ENCODE results near the gene RBSN.

RBSN gene

DNA sequence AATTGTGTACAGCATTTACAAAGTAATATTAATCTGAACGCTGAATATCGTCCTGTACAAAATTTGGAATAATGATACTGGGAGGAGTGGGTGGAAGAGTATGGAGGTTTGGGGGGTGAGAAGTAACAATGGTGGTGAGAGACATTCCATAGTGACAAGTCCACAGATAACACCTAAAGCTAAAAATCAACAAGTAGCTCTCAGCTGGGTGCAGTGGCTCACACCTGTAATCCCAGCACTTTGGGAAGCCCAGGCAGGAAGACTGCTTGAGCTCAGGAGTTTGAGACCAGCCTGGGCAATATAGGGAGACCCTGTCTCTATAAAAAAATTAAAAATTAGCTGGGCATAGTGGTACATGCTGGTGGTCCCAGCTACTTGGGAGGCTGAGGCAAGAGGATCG lies 38.9 kb downstream of the RBSN start:
- DNase-seq (ENCODE audit: low read depth in 2 of 2): no peak

DNA sequence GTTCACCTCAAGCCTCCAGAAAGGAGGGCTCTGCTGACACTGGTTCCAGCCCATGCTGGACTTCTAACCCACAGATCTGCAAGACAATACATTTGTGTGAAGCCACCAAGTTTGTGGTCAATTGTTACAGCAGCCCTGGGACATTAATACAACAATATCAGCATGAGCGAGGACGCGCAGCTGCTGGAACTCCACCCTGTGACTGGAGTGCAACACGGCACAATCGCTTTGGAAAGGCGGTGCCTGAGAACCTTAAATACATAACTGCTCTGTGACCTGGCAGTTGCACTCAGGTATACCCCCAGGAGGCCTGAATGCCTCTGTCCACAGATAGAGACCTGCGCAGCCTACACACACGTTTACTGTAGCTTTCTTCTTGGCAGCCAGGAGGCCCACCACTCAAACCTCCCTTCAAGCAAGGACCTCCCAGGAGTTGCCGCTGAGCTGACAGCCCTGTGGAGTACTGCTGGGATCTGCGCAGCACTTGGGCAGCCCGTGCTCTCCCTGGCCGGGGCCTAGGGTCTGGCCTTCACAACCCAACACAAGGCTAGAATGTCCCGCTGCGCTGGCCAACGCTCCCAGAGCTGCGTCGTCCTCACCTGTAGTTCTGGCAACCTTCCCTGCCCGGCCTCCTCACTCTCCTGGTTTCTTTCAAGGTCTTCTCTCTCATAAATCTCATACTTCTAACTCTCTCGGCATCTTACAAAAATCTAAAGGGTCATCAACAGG lies 42.1 kb downstream of the RBSN start:
- DNase-seq (ENCODE audit: low read depth in 2 of 2): no peak

DNA sequence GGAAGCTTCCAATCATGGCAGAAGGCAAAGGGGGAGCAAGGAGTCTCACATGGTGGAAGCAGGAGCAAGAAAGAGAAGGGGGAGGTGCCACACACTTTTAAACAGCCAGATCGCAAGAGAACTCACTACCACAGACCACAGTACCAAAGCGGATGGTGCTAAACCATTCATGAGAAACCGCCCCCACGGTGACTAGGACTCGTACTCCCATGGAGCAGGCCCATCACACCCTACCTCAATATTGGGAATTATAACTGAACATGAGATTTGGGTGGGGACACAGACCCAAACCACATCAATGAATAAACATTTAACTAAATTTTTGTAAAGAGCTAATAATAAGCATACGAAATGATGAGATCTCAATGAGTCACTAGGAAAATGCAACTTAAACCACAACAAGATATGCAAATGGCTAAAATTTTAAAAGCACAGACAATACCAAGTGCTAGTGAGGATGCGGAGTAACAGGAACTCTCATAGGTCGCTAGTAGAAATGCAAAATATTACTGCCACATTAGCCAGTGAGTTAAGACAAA lies 43.9 kb downstream of the RBSN start:
- peak; percentile 41 to 59 for DNase-seq (ENCODE audit: low read depth in 2 of 2)

DNA sequence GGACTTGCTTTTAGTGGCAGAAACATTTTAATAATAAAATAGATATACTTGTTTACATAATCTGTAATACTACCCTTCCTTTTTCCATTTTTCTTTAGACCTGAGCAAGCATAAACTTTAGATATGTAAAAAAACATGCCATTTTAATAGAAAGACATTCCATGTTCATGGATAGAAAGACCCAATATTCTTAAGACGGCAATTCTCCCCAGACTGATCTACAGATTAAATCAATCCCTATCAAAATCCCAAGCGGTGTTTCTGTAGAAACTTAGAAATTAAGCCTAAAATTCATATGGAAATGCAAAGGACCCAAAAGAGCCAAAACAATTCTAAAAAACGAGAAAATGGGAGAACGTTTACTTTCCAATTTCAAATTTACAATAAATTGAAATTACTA lies 45.4 kb downstream of the RBSN start:
- no peak for DNase-seq (ENCODE audit: low read depth in 2 of 2)

DNA sequence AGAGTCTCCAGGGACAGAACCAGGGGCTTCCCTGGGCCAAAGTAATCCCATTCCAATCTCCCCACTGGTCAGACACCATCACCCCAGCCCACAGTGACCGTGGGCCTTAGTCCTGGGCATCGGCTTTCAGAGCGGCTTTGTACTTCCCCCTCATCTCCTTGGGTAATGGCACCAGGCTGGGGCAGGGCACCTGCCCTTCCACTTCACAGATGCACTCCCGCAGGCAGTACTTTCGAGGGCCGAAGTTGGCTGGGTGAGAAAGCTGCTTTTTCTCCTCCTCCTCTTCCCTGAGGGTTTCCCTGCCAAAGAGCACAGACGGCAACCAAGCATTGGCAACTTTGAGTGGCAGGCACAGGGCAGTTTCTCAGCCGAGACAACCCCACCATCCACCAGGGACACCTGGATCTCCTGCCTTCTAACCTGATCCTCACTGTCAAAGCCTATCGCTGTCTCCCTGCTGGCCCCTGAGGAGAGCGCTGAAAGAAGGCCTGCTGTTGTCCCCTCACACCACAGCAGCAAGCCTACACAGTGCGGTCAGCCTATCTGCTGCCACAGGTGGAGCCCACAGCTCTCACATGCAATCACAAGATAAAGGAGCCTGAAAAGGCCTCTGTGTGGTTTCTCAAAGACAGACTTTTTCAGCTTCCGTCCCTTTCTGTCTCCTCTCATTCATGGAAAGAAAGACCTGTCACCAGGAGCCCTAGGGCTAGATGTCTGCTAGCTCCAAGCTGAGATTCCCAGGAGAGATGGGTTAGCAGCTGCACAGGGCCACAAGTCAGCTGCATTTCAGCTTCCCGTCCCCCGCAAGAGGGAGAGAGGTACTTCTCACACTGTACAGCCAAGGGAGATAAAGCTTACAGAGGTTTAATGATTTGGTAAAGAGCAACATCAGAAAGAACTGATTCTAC lies 46.4 kb downstream of the RBSN start:
- no peak for DNase-seq (ENCODE audit: low read depth in 2 of 2)

DNA sequence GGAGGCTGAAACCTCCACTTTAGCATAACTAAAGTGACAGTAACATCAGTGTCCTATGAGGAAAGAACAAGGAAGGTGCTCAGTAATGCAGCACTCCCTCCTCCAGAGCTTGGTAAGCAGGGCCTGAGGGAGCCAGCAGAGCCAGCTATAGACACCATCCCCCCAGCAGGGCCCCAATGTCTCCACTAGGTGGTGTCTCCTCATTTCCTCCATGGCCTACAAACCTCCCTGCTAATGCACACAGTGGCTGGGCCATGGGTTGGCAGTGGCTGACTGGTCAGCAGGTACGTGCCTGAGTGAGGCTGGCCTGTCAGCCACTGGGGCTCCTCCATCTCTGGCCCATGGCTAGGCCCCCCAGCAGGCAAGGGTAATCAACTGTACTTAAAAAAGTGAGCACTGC lies 47.4 kb downstream of the RBSN start:
- DNase-seq (ENCODE audit: low read depth in 2 of 2): peak in 1 of 2 experiments; percentile 26

DNA sequence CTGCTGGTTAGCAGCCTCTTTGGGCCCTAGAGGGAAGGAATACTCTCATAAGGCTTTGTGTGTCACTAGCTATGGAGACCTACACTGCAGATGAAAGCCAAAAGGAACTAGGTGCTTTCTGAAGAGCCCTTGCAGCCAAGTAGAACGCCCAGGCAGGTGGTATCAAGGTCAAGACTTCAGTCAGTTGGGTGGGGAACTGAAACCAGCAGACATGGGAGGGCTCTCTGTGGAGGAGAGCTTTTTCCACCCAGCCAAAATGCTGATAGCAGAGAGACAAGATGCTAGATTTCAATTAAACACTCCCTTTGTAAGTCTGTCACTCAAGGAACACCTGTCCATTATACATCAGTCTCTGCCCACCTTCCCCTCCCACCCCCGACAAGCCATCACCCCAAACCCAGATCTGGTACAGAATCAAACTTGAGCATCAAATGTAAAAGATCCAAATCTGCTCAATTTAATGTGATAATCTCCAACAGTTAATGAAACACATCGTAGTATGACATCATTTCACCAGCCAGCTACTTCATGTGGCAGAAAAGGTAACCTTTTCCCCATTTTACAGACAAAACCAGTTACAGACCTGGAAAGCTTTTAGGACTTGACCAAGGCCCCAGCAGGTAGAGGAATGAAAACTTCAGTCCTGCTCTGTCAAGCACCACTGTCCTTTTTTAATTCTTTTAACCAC lies 48.4 kb downstream of the RBSN start:
- no peak for DNase-seq (ENCODE audit: low read depth in 2 of 2)

DNA sequence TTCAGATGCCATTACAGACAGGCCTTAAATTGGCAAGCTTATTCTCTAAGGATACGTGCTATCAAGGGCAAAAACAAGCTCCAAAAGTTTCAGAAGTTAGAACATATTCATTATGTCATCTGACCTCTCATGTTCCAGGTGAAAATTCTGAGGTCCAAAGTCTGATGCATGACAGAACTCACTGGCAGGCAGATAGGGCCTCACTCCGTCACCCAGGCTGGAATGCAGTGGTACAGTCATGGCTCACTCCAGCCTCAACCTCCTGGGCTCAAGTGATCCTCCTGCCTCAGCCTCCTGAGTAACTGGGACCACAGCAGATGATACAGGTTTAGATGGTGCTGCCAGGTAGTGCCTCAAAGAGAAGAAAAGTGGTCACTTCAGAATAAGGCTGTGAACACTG lies 49.4 kb downstream of the RBSN start:
- DNase-seq (ENCODE audit: low read depth in 2 of 2): no peak

DNA sequence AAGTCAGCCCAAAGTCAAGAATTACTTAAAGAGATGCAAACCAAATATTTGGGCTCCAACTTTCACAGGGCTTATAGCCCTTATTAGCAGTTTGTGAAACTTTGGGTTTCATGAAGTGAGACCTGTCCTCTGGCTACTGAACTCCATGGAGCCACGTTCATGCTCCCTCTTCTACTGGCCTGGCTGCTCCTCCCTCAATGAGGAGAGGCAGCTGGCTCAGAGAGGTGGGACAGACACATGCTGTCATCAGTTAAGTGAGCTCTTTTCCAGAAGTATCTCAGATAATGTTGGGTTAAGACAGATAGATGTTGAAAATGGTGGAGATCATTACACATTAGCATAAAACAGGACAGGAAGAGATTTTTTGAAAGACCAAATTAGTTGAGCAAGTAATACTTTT lies 53.3 kb downstream of the RBSN start:
- DNase-seq (ENCODE audit: low read depth in 2 of 2): no peak

DNA sequence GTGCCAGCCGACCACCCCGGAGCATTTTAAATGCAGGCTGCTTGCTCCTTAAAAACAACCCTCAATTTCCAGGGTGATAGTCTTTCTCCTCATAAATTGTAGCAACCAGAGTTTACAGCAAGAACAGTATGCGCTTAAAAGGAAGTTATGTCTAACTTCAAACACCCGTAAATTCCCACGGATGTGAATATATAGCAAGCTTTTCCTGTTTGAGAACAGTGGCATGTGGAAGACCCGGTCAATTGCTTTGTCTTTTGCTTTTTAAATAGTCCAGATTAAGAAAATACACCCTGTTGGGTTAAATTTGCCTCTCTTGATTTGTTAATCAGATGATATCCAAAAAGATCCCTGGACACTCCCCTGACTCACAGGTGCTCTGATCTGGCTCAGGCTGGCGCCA lies 54.6 kb downstream of the RBSN start:
- DNase-seq (ENCODE audit: low read depth in 2 of 2): no peak

DNA sequence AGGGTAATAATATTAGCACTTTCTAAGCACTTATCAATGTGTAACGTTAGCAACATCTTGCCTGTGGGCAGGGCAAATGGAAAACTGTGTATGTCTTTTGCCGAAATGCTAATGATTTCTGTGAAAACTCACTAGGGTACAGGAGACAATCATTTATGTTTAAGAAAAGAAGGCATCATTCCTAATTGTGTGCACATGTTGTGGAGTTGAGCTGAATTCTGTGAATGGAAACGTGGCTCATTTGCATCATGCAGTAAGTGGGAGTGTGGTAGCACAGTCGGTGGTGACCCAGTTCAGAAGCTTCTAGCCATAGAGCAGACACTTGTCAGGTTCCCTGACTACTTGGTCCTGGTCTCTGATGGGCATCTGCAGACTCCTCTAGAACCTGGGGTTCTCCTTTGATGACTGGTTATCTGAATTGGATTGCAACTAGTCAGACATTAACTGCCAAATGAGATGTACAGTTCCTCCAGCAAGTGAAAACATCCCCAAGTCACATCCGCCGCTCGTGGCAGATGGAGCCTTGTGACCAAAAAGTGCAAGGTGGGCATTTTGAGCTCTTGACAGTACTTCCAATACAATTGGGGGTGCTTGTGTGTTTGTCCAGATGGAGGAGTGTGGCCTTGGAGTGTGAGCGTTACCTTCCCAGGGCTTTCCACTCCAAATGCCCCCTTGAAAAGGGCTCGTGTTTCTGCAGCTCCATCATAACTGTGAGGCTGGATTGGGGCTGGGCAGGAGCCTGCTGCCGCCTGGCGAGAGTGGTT lies 55.4 kb downstream of the RBSN start:
- no peak for DNase-seq (ENCODE audit: low read depth in 2 of 2)

DNA sequence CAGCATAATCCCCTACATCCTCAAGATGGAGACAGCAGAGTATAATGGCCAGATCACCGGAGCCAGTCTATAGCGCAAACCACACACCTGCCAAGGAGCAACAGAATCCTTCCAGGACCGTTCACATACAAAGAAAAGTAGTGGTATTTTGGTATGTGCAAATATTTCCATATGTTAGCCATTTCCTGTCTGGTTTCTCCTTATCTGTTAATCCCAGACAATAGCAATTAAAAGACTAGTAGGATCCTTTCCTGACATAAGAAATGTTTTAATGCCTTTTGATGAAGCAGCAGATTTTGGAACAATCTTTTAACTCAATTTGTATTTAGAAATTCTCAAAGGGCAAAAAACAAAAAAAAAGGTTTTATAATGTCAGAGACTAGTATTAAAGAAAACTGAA lies 56.0 kb downstream of the RBSN start:
- DNase-seq (ENCODE audit: low read depth in 2 of 2): no peak

DNA sequence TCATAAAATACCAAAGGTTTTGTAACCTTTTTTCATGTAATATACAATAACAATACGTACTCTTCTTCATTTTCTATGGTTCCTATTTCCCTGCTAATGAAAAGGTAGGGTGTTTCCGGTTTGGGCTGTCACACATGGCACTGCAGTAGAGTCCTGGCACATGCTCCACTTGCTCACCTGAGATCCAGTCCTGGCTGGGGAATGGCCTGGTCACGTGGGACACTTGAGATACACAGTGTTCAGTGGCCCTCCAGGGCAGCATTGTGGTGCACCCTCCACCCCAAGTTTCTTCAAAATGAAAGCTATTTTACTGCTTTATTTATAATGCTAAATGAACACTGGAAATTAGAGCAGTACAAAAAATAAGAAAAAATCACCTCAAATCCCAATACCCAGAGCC lies 57.0 kb downstream of the RBSN start:
- no peak for DNase-seq (ENCODE audit: low read depth in 2 of 2)

DNA sequence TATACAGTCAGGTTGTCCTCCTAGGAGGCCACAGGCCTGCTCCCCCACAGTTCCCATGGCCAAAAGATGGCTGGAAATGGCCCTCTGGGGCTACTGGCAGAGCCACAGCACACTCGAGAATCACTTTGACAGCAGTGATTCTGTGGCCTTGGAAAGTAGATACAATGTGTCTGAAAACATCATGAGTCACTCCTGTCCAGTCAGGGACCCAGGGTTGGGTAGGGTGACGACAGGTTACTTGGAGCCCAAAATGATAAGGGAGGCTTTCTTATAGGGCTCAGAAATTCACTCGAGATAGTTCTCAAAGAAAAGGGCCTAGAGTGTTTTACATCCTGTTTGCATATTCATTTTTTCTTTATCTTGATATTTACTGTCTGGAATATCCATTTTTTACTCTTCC lies 58.1 kb downstream of the RBSN start:
- DNase-seq (ENCODE audit: low read depth in 2 of 2): no peak

DNA sequence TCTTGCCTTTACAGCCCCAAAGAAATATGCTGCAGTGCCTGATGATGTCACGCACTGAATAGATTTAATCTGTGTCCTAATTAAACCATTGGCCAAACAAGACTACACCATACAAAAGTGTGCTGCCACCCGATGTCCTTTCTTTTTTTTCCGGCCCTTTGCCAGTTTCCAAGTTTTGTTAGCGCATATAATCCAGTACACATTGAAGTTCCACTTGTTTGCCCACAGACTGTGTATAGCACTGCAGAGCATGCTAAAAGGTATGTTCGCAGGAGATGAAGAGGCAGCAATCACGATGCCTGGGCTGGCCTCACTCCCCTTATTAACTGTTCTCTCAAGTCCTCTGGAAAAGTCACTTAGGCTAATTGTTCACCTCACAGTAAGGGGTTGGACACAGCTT lies 60.6 kb downstream of the RBSN start:
- DNase-seq (ENCODE audit: low read depth in 2 of 2): no peak

DNA sequence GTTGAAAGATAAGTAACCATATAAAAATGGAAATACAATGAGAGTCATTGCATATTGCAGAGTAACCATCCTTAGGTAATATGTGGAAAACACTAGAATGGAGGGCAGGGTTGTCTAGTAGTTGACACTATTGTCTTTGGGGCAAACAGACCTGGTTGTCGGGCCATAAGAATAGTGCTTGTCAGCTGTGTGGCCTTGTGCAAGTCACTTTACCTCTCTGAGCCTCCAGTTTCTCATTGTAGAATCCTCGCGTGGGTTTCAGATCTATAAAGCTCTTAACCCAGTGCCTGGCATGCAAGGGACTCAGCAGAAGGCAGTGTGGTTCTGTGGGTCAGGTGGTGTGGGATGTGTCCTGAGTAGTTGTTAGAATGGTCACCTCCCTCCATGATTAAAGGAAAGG lies 65.8 kb downstream of the RBSN start:
- DNase-seq (ENCODE audit: low read depth in 2 of 2): no peak

DNA sequence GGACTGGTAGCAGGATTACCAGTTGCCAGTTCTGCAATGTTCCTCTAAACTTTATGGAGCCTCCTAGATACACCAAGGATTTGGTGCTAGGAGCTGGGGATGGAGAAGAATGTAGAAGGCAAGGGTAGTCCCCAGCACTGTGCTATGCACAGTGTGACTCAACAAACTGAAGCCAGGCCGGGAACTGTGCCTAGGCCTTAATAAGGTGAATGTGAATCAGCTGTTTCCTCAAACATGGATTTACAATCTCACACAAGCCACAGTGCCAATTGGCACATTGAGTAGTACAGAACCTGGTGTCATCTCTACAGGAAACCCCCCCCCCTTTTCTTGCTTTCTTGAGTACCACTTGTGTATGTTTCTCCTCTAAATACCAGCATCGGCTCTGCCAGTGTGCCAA lies 66.3 kb downstream of the RBSN start:
- DNase-seq (ENCODE audit: low read depth in 2 of 2): no peak

DNA sequence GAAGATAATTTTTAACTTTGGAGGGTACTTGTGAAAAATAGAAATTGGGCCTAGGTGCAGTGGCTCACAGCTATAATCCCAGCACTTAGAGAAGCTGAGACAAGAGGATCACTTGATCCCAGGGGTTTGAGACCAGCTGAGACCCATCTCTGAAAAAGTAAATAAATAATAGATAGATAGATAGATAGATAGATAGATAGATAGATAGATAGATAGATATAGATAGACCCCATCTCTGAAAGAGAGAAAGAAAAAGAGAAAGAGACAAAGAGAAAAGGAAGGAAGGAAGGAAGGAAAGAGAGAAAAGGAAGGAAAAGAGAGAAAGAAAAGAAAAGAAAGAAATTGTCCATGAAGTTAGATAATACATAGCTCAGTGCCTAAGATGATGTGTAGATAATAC lies 69.3 kb downstream of the RBSN start:
- no peak for DNase-seq (ENCODE audit: low read depth in 2 of 2)

DNA sequence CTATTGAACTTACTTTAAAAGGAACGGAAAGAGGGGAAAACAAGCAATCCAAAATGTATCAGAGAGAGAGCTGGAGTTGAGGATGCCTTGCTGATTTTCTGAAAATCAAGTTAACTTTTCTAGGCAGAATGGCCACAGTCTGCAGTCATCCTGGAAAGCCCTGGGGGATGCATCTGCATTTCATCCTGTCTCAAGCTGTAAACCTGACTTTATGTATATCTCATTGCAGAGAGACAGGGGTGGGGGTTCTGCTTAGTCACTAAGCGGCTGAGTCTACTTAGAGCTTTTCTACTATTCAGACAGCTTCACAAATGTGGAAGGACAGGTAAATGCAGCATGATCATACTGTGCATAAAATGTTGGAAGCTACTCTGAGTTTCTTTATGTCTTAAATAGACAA lies 75.2 kb downstream of the RBSN start:
- DNase-seq (ENCODE audit: low read depth in 2 of 2): no peak

DNA sequence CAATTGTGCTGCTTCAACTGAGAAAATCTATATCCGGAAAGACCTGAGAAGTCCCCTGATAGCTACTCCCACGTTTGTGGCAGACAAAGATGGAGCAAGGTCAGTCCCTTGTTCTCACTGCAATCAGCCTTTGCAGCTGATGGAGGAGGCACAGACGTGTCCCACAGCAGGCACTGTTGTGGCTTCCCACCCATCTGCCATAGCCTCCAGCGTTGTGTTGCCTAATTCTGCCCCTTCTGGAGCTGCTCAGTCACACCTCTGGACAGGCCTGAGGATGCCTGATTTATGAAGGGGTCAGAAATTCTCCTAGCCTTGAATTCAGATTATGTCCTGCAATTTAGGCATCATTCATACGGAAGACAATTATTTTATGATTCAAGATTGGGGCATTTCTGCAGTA lies 75.7 kb downstream of the RBSN start:
- no peak for DNase-seq (ENCODE audit: low read depth in 2 of 2)

Data from stimulated activated CD4-positive, alpha-beta T cell treated with anti-CD3 and anti-CD28 coated beads, Interleukin-12 subunit alpha, Interleukin-12 subunit beta, amount 100 ng/mL, for 24 hours (primary cell).